WTC11 (cell line): ENCODE measurements around the gene OR8B4. TPM values are rescaled to one million over a fixed set of nuclear protein-coding genes. Genes with fewer than 3 reads are reported as not detected.

Experiments used
- ATAC-seq: fragments of 200-7000 bp; cut with Tn5 transposase; 2 replicates; pipeline ENCODE4 v1.10.0; 2021; ENCODE audit warnings: mild to moderate bottlenecking, moderate library complexity
- CTCF ChIA-PET: fragments of 300-600 bp; sonication (Branson Sonifier 250); formaldehyde crosslinking; loops from one replicate; lab custom pipeline; 2021; ENCODE audit warnings: antibody characterized with exemption; lab: Charles Lee
- POLR2A ChIA-PET: fragments of 350-600 bp; sonication (Branson Sonifier 250); formaldehyde crosslinking; loops from one replicate; lab custom pipeline; 2021; ENCODE audit warnings: antibody characterized with exemption; lab: Charles Lee
- DNase-seq: peaks from one replicate; pipeline ENCODE4 v3.0.0; 2021; ENCODE audit warnings: low spot score
- H3K27ac Mint-ChIP-seq: 2 replicates; pipeline ENCODE4 v1.8.0; 2021; ENCODE audit warnings: mixed read lengths
- H3K27me3 Mint-ChIP-seq: 2 replicates; pipeline ENCODE4 v1.8.0; 2021; ENCODE audit warnings: low read depth, mild to moderate bottlenecking, moderate library complexity, mixed read lengths
- H3K36me3 Mint-ChIP-seq: 2 replicates; pipeline ENCODE4 v1.8.0; 2021; ENCODE audit warnings: mixed read lengths
- H3K4me1 Mint-ChIP-seq: 2 replicates; pipeline ENCODE4 v1.8.0; 2022; ENCODE audit warnings: mixed read lengths
- H3K4me3 Mint-ChIP-seq: 2 replicates; pipeline ENCODE4 v1.8.0; 2021; ENCODE audit warnings: mild to moderate bottlenecking, moderate library complexity, mixed read lengths
- H3K9me3 Mint-ChIP-seq: 2 replicates; pipeline ENCODE4 v1.8.0; 2021; ENCODE audit warnings: mixed read lengths
- ATF1 ChIP-seq: sonication (generic); formaldehyde crosslinking; IDR thresholded peaks from 2 replicates; pipeline ENCODE4 v1.8.1; 2023; ENCODE audit warnings: mild to moderate bottlenecking, moderate library complexity, missing genetic modification reagents
- CREM ChIP-seq: sonication (generic); formaldehyde crosslinking; IDR thresholded peaks from 2 replicates; pipeline ENCODE4 v1.8.1; 2022; ENCODE audit warnings: mild to moderate bottlenecking, missing genetic modification reagents, moderate library complexity
- CTCF ChIP-seq: fragments of 200-600 bp; IDR thresholded peaks from 2 replicates; pipeline ENCODE4 v1.8.0; 2022; ENCODE audit warnings: antibody characterized with exemption
- ELF4 ChIP-seq: sonication (generic); formaldehyde crosslinking; IDR thresholded peaks from 2 replicates; pipeline ENCODE4 v1.8.1; 2022; ENCODE audit warnings: low read depth, mild to moderate bottlenecking, moderate library complexity, missing genetic modification reagents
- ERG ChIP-seq: fragments of 250-450 bp; sonication (Bioruptor Pico); IDR thresholded peaks from 2 replicates; pipeline ENCODE4 v1.8.0; 2021; ENCODE audit warnings: mild to moderate bottlenecking
- ETV6 ChIP-seq: sonication (generic); formaldehyde crosslinking; IDR thresholded peaks from 2 replicates; pipeline ENCODE4 v1.8.1; 2022; ENCODE audit warnings: mild to moderate bottlenecking, missing genetic modification reagents
- FOXK1 ChIP-seq: sonication (generic); formaldehyde crosslinking; IDR thresholded peaks from 2 replicates; pipeline ENCODE4 v1.8.0; 2022; ENCODE audit warnings: mild to moderate bottlenecking, moderate library complexity, missing genetic modification reagents
- FOXP1 ChIP-seq: sonication (generic); formaldehyde crosslinking; IDR thresholded peaks from 2 replicates; pipeline ENCODE4 v1.8.0; 2022; ENCODE audit warnings: missing genetic modification reagents, mild to moderate bottlenecking, moderate library complexity, borderline replicate concordance
- GRHL2 ChIP-seq: fragments of 250-450 bp; sonication (Bioruptor Pico); IDR thresholded peaks from 2 replicates; pipeline ENCODE4 v1.8.0; 2022; ENCODE audit warnings: mild to moderate bottlenecking, moderate library complexity; ENCODE audit not compliant: insufficient replicate concordance, severe bottlenecking
- NFE2L1 ChIP-seq: sonication (generic); formaldehyde crosslinking; IDR thresholded peaks from 2 replicates; pipeline ENCODE4 v1.8.1; 2023; ENCODE audit warnings: missing genetic modification reagents
- PRDM15 ChIP-seq: sonication (generic); formaldehyde crosslinking; IDR thresholded peaks from 2 replicates; pipeline ENCODE4 v1.8.0; 2022; ENCODE audit warnings: missing genetic modification reagents
- SOX15 ChIP-seq: fragments of 250-450 bp; sonication (Bioruptor Pico); IDR thresholded peaks from 2 replicates; pipeline ENCODE4 v1.9.0; 2021; ENCODE audit warnings: mild to moderate bottlenecking
- SP1 ChIP-seq: sonication (generic); formaldehyde crosslinking; conservative IDR thresholded peaks from 2 replicates; pipeline ENCODE4 v1.8.1; 2022; ENCODE audit warnings: missing genetic modification reagents
- ZNF281 ChIP-seq: sonication (generic); formaldehyde crosslinking; IDR thresholded peaks from 2 replicates; pipeline ENCODE4 v1.8.0; 2023; ENCODE audit warnings: mild to moderate bottlenecking, missing genetic modification reagents
- ZNF416 ChIP-seq: fragments of 250-450 bp; sonication (Bioruptor Pico); IDR thresholded peaks from 2 replicates; pipeline ENCODE4 v1.9.0; 2021; ENCODE audit warnings: mild to moderate bottlenecking, inconsistent platforms
- ZNF671 ChIP-seq: fragments of 250-450 bp; sonication (Bioruptor Pico); IDR thresholded peaks from 2 replicates; pipeline ENCODE4 v1.8.0; 2021; ENCODE audit warnings: mild to moderate bottlenecking
- total RNA-seq: library from RNA; stranded (reverse); gene quantifications from 3 replicates; pipeline ENCODE4 v1.2.3, GENCODE V29; 2021
- TF ChIP-seq, protein P1 (sequence below): fragments of 250-450 bp; sonication (Bioruptor Pico); conservative IDR thresholded peaks from 2 replicates; pipeline ENCODE4 v1.9.0; 2021; ENCODE audit warnings: mild to moderate bottlenecking
- TF ChIP-seq, protein P2 (sequence below): sonication (generic); formaldehyde crosslinking; conservative IDR thresholded peaks from 2 replicates; pipeline ENCODE4 v1.8.1; 2023; ENCODE audit warnings: mild to moderate bottlenecking, low read depth, missing genetic modification reagents, moderate library complexity
- TF ChIP-seq, protein P3 (sequence below): sonication (generic); formaldehyde crosslinking; IDR thresholded peaks from 2 replicates; pipeline ENCODE4 v1.8.1; 2023; ENCODE audit warnings: mild to moderate bottlenecking, missing genetic modification reagents, moderate library complexity

Gene OR8B4
- total RNA-seq, 1 experiment from 2014 or later = not detected

GRCh38 chr11:124473476-124473875 is 48.8 kb upstream of the OR8B4 start:
- Mint-ChIP-seq H3K27me3 (no peaks in the 10 kb centered on the region), H3K9me3 (no peaks in the 10 kb centered on the region), H3K4me3 (no peak overlapping the region), H3K27ac (no peak overlapping the region), H3K4me1 (peaks cover 25% of the 10 kb centered on the region), H3K36me3 (no peaks in the 10 kb centered on the region)
- no peak for TF ChIP-seq ERG (CRISPR knock-in tag)
- TF ChIP-seq, protein P1, sequence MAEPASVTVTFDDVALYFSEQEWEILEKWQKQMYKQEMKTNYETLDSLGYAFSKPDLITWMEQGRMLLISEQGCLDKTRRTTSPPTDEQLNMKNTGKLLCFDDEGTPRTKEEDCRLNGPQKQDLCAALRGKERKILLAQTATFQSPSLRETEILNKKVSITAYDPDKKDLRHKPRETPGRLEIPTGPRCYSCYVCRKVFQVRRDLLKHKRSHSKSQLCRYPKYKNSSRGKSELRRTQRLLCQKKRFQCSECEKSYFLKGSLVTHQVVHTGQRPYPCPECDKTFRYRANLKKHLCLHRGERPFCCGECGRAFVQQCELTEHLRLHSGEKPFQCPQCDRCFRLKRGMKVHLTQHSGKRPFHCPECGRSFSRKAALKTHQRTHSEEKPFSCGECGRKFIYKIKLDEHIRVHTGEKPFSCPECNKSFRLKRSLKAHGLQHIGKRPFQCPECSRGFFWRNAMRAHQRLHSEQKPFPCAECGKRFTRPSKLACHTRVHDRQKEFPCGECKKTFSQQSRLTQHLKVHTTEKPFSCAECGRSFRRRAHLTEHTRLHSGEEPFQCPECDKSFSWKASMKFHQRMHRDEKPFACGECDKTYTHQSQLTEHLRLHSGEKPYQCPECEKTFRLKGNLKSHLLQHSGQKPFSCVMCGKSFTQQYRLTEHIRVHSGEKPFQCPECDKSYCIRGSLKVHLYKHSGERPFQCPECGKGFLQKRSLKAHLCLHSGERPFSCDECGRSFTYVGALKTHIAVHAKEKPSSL (CRISPR knock-in tag) = no peak
- TF ChIP-seq FOXK1 (CRISPR knock-in tag) = no peak
- no peak for TF ChIP-seq ATF1 (CRISPR knock-in tag)
- no peak for TF ChIP-seq ELF4 (CRISPR knock-in tag)
- TF ChIP-seq SOX15 = no peak
- no peak for TF ChIP-seq GRHL2
- TF ChIP-seq CREM (CRISPR knock-in tag) = no peak
- TF ChIP-seq SP1 (CRISPR knock-in tag) = no peak
- no peak for TF ChIP-seq FOXP1 (CRISPR knock-in tag)
- no peak for TF ChIP-seq ZNF416 (CRISPR knock-in tag)
- TF ChIP-seq PRDM15 (CRISPR knock-in tag) = no peak
- no peak for TF ChIP-seq CTCF
- TF ChIP-seq ZNF671 = no peak
- TF ChIP-seq ETV6 = no peak
- TF ChIP-seq, protein P2, sequence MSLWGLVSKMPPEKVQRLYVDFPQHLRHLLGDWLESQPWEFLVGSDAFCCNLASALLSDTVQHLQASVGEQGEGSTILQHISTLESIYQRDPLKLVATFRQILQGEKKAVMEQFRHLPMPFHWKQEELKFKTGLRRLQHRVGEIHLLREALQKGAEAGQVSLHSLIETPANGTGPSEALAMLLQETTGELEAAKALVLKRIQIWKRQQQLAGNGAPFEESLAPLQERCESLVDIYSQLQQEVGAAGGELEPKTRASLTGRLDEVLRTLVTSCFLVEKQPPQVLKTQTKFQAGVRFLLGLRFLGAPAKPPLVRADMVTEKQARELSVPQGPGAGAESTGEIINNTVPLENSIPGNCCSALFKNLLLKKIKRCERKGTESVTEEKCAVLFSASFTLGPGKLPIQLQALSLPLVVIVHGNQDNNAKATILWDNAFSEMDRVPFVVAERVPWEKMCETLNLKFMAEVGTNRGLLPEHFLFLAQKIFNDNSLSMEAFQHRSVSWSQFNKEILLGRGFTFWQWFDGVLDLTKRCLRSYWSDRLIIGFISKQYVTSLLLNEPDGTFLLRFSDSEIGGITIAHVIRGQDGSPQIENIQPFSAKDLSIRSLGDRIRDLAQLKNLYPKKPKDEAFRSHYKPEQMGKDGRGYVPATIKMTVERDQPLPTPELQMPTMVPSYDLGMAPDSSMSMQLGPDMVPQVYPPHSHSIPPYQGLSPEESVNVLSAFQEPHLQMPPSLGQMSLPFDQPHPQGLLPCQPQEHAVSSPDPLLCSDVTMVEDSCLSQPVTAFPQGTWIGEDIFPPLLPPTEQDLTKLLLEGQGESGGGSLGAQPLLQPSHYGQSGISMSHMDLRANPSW (CRISPR knock-in tag) = no peak
- no peak for TF ChIP-seq ZNF281
- TF ChIP-seq NFE2L1 = no peak
- TF ChIP-seq, protein P3, sequence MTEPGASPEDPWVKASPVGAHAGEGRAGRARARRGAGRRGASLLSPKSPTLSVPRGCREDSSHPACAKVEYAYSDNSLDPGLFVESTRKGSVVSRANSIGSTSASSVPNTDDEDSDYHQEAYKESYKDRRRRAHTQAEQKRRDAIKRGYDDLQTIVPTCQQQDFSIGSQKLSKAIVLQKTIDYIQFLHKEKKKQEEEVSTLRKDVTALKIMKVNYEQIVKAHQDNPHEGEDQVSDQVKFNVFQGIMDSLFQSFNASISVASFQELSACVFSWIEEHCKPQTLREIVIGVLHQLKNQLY (CRISPR knock-in tag) = no peak
- ChIA-PET POLR2A (no interaction called here), CTCF (no interaction called here)
- no peak for ATAC-seq
- DNase-seq = no peak
